Fibroblast of lung (primary cell): ENCODE measurements around the gene CD1B. TPM values are rescaled to one million over a fixed set of nuclear protein-coding genes. Genes with fewer than 3 reads are reported as not detected.

ENCODE experiments used
- DNase-seq, 2 donors: peaks; one replicate each; pipeline versions ENCODE4 v3.0.0 to v3.0.0-alpha.2; 2010; ENCODE audit warnings: low read depth in 2 of 2
- H2AFZ ChIP-seq: 2 replicates; pipeline ENCODE4 v1.5.1; 2012; ENCODE audit warnings: low read length, control low read depth, inconsistent platforms
- H3K27ac ChIP-seq: 2 replicates; pipeline ENCODE4 v1.5.1; 2011; ENCODE audit warnings: low read length, control low read depth; ENCODE audit not compliant: insufficient read depth
- H3K27me3 ChIP-seq: 2 replicates; pipeline ENCODE4 v1.5.1; 2011; ENCODE audit warnings: mild to moderate bottlenecking, low read length; ENCODE audit not compliant: control insufficient read depth, insufficient read depth
- H3K36me3 ChIP-seq: 2 replicates; pipeline ENCODE4 v1.5.1; 2011; ENCODE audit warnings: low read length; ENCODE audit not compliant: control insufficient read depth, insufficient read depth
- H3K4me1 ChIP-seq: 2 replicates; pipeline ENCODE4 v1.5.1; 2011; ENCODE audit warnings: low read length; ENCODE audit not compliant: control insufficient read depth, insufficient read depth; ENCODE audit errors: extremely low read depth
- H3K4me2 ChIP-seq: 2 replicates; pipeline ENCODE4 v1.5.1; 2011; ENCODE audit warnings: low read length, control low read depth; ENCODE audit not compliant: insufficient read depth; ENCODE audit errors: extremely low read depth
- H3K4me3 ChIP-seq, 4 experiments: fragments of 200-600 bp in 1 of 4; sonication (generic) in 1 of 4; replicated peaks in 1 of 4; 2 replicates each; pipeline ENCODE4 v1.5.1; 2011 to 2016; ENCODE audit warnings: low read length in 4 of 4, low read depth in 3 of 4, mild to moderate bottlenecking in 3 of 4, control low read depth in 2 of 4, inconsistent platforms in 1 of 4, mixed read lengths in 1 of 4; ENCODE audit not compliant: insufficient read depth in 1 of 4; ENCODE audit errors: control extremely low read depth in 1 of 4
- H3K79me2 ChIP-seq: 2 replicates; pipeline ENCODE4 v1.5.1; 2012; ENCODE audit warnings: mild to moderate bottlenecking, low read length, inconsistent platforms; ENCODE audit not compliant: control insufficient read depth, insufficient read depth
- H3K9ac ChIP-seq: 2 replicates; pipeline ENCODE4 v1.5.1; 2011; ENCODE audit warnings: mild to moderate bottlenecking, low read length, control low read depth; ENCODE audit not compliant: insufficient read depth
- H3K9me3 ChIP-seq: 2 replicates; pipeline ENCODE4 v1.5.1; 2012; ENCODE audit warnings: low read depth, low read length; ENCODE audit not compliant: control insufficient read depth, insufficient read depth
- H4K20me1 ChIP-seq: 2 replicates; pipeline ENCODE4 v1.5.1; 2011; ENCODE audit warnings: low read length; ENCODE audit not compliant: control insufficient read depth, insufficient read depth; ENCODE audit errors: extremely low read depth
- EZH2 ChIP-seq: IDR thresholded peaks from 2 replicates; pipeline ENCODE4 v1.5.1; 2012; ENCODE audit warnings: low read length, control low read depth, mild to moderate bottlenecking; ENCODE audit errors: missing control alignments
- polyA plus RNA-seq, 2 donors: library from polyadenylated mRNA; depleted of rRNA in 1 of 2; stranded (reverse) in 1 of 2; unstranded in 1 of 2; fragments of >200 nt; gene quantifications; 2 replicates each; pipeline ENCODE4 v1.2.1, GENCODE V29; 2011 to 2012; ENCODE audit warnings: missing spikeins in 1 of 2
- total RNA-seq: library from RNA; depleted of rRNA; stranded (reverse); fragments of >200 nt; gene quantifications from 2 replicates; pipeline ENCODE4 v1.2.1, GENCODE V29; 2014
- TF ChIP-seq, protein P1 (sequence below), 2 donors: IDR thresholded peaks in 1 of 2; conservative IDR thresholded peaks in 1 of 2; 1 replicate in 1 of 2; 2 replicates in 1 of 2; pipeline ENCODE4 v1.5.1; 2011 to 2012; ENCODE audit warnings: low read length in 2 of 2, control low read depth in 1 of 2, inconsistent platforms in 1 of 2, low read depth in 1 of 2, mild to moderate bottlenecking in 1 of 2

Gene CD1B
- total and polyA plus RNA-seq, 2 donors (not counting 1 experiment from before 2014, with no cell fraction given), result not detected

DNA sequence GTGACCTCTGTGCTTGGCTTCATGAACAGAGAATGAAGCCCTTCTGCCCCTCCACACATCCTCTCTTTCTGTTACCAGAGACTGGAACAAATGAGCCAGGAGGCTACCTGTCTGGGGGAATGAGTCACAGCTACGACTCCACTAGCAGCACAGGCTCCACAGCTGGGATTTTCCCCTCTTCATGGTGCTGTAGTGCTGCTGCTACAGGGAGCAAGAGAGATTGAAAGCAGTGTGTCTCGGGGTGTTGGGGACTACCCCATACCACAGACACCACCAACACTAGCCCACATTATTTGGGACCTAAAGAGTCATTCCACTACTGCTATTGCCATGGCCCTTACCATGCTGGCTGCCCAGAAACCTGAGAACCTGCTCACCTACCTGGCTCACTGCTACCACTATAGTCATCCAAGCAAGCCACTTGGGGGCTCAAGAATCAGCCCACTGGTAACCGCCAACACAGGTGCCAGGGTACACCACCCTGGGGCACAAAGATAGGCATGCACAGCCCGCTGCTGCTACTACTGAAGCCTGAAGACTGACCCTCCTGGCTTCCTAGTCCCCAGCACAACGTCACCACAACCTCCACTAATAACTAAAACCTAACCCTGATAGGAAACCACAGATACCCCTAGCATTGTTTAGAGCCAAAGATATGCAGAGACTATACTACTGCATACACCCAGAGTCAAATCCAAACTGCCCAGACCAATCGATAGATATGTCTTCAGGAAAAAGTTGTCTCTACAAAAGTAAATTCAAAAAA lies 40.0 kb upstream of the CD1B start:
- Histone ChIP-seq H3K9ac (no peak overlapping the region), H3K4me1 (no peaks in the 10 kb centered on the region)

DNA sequence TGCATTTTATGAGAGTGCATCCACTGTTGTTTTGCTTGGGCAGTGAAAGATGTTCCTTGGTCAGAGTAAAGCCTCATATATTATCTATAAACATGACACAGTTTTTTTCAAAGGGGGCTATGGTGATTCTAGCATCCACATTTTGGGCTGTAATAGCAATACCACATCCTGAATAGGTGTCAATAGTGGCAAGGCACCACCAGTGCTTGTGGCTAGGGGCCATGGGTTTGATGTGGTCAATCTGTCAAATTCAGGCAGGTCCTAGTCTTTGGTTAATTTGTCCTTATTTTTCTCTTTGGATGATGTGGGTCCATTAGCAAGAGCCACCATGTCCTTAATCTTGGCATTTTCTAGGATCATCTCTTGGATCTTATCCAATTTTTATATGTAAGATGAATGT lies 35.5 kb upstream of the CD1B start:
- no peak overlapping the region for H3K4me2 ChIP-seq
- no peaks in the 10 kb centered on the region for H3K9me3 ChIP-seq
- H3K9ac ChIP-seq, result no peak overlapping the region
- TF ChIP-seq EZH2, result no peak
- TF ChIP-seq, protein P1, sequence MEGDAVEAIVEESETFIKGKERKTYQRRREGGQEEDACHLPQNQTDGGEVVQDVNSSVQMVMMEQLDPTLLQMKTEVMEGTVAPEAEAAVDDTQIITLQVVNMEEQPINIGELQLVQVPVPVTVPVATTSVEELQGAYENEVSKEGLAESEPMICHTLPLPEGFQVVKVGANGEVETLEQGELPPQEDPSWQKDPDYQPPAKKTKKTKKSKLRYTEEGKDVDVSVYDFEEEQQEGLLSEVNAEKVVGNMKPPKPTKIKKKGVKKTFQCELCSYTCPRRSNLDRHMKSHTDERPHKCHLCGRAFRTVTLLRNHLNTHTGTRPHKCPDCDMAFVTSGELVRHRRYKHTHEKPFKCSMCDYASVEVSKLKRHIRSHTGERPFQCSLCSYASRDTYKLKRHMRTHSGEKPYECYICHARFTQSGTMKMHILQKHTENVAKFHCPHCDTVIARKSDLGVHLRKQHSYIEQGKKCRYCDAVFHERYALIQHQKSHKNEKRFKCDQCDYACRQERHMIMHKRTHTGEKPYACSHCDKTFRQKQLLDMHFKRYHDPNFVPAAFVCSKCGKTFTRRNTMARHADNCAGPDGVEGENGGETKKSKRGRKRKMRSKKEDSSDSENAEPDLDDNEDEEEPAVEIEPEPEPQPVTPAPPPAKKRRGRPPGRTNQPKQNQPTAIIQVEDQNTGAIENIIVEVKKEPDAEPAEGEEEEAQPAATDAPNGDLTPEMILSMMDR (conservative IDR thresholded peaks at IDR 0.05 in 1 of 2, IDR thresholded peaks at IDR 0.05 in 1 of 2; ENCODE audit: low read depth in 1 of 2, low read length in 2 of 2), result no peak
- H2AFZ ChIP-seq, result no peak overlapping the region
- no peaks in the 10 kb centered on the region for H3K4me1 ChIP-seq
- H3K27ac ChIP-seq, result no peak overlapping the region
- H4K20me1 ChIP-seq, result no peaks in the 10 kb centered on the region
- H3K27me3 ChIP-seq, result no peaks in the 10 kb centered on the region
- no peak overlapping the region for H3K4me3 ChIP-seq
- no peak for DNase-seq
- no peaks in the 10 kb centered on the region for H3K79me2 ChIP-seq
- H3K36me3 ChIP-seq, result no peaks in the 10 kb centered on the region

More for the DNA sequence above, 40.0 kb upstream of the CD1B start:
- no peak overlapping the region for H3K4me2 ChIP-seq
- DNase-seq, result no peak
- TF ChIP-seq, protein P1 (conservative IDR thresholded peaks at IDR 0.05 in 1 of 2, IDR thresholded peaks at IDR 0.05 in 1 of 2; ENCODE audit: low read depth in 1 of 2, low read length in 2 of 2), result no peak
- no peaks in the 10 kb centered on the region for H3K79me2 ChIP-seq
- no peak overlapping the region for H2AFZ ChIP-seq
- H3K27me3 ChIP-seq, result no peaks in the 10 kb centered on the region
- no peak overlapping the region for H3K4me3 ChIP-seq
- no peak overlapping the region for H3K27ac ChIP-seq
- H3K36me3 ChIP-seq, result no peaks in the 10 kb centered on the region
- H4K20me1 ChIP-seq, result no peaks in the 10 kb centered on the region
- H3K9me3 ChIP-seq, result no peaks in the 10 kb centered on the region

DNA sequence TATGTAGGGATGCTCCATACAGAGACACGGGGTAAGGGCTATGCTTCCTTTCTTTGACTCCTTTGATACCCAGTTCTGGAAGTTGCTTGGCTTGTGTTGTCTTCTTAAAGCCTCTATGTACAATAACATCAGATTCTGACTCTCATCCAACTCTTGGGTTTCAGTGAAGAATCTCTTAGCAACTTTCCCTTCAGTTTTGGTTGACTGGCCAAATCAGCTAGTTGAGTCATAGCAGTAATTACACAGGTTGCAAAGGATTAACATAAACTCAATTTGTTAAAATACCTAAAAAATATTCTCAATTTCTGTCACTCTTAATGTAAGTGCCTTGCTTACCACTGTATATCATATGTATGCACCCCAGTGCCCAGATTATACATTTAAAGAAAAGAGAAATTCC lies 31.6 kb upstream of the CD1B start:
- no peaks in the 10 kb centered on the region for H3K27me3 ChIP-seq
- H3K9me3 ChIP-seq, result no peaks in the 10 kb centered on the region
- H3K4me3 ChIP-seq, result no peak overlapping the region
- no peak for TF ChIP-seq EZH2
- TF ChIP-seq, protein P1 (conservative IDR thresholded peaks at IDR 0.05 in 1 of 2, IDR thresholded peaks at IDR 0.05 in 1 of 2; ENCODE audit: low read depth in 1 of 2, low read length in 2 of 2), result no peak
- H4K20me1 ChIP-seq, result no peaks in the 10 kb centered on the region
- no peaks in the 10 kb centered on the region for H3K4me1 ChIP-seq
- no peak overlapping the region for H3K4me2 ChIP-seq
- H2AFZ ChIP-seq, result no peak overlapping the region
- DNase-seq, result no peak
- no peak overlapping the region for H3K9ac ChIP-seq
- no peaks in the 10 kb centered on the region for H3K36me3 ChIP-seq
- H3K27ac ChIP-seq, result no peak overlapping the region
- H3K79me2 ChIP-seq, result no peaks in the 10 kb centered on the region
